Kidney (tissue), 14 donors: ENCODE measurements around the gene SDF4. TPM values are rescaled to one million over a fixed set of nuclear protein-coding genes. Genes with fewer than 3 reads are reported as not detected.
A peak's percentile ranks its signal among the peaks of the same experiment; 100 is the strongest.

Experiments
- DNase-seq, 5 donors: peaks; one replicate each; pipeline ENCODE4 v3.0.0-alpha.2; 2013 to 2020
- FAIRE-seq: peaks from 2 replicates; lab custom pipeline; 2012; peaks lifted over from hg19 to GRCh38; lab: Jason Lieb, UNC
- H3K27ac ChIP-seq, 2 donors: one replicate each; pipeline ENCODE4 v1.7.0; 2013; ENCODE audit warnings: low read depth in 2 of 2, low read length in 2 of 2, inconsistent platforms in 1 of 2
- H3K27me3 ChIP-seq: one replicate; pipeline ENCODE4 v1.7.1; 2013; ENCODE audit warnings: low read length, inconsistent platforms; ENCODE audit not compliant: control insufficient read depth, insufficient read depth
- H3K36me3 ChIP-seq, 3 donors: one replicate each; pipeline versions ENCODE4 v1.7.0 to v1.7.1; 2013; ENCODE audit warnings: low read length in 3 of 3, control low read depth in 1 of 3, inconsistent platforms in 1 of 3; ENCODE audit not compliant: insufficient read depth in 3 of 3, control insufficient read depth in 2 of 3
- H3K4me1 ChIP-seq, 3 donors: one replicate each; pipeline versions ENCODE4 v1.7.0 to v1.7.1; 2013; ENCODE audit warnings: low read length in 3 of 3, inconsistent platforms in 1 of 3, low read depth in 1 of 3; ENCODE audit not compliant: control insufficient read depth in 2 of 3, insufficient read depth in 2 of 3
- H3K4me3 ChIP-seq, 3 donors: one replicate each; pipeline versions ENCODE4 v1.7.0 to v1.8.1; 2013; ENCODE audit warnings: low read length in 3 of 3, control low read depth in 1 of 3, inconsistent platforms in 1 of 3
- H3K9ac ChIP-seq, 3 donors: one replicate each; pipeline versions ENCODE4 v1.7.0 to v1.7.1; 2013; ENCODE audit warnings: low read length in 3 of 3, control low read depth in 1 of 3, inconsistent platforms in 1 of 3
- H3K9me3 ChIP-seq, 3 donors: one replicate each; pipeline versions ENCODE4 v1.7.0 to v1.7.1; 2013; ENCODE audit warnings: low read length in 3 of 3, control low read depth in 1 of 3, inconsistent platforms in 1 of 3; ENCODE audit not compliant: control insufficient read depth in 2 of 3, insufficient read depth in 1 of 3
- intact Hi-C: fragments of 100-400 bp; cut with DNase I; formaldehyde crosslinking; loops from one replicate; pipeline ENCODE4 v1.11.1; 2022
- polyA plus RNA-seq: library from polyadenylated mRNA; stranded (reverse); fragments of 350-450 nt; fragmentation: Illumina TruSeq; extraction: RNeasy Lipid Tissue Mini Kit (QIAGEN cat#74804); gene quantifications from one replicate; pipeline ENCODE4 v1.2.3, GENCODE V29; 2014; ENCODE audit warnings: low read depth, low replicate concordance; ENCODE audit not compliant: insufficient read depth
- total RNA-seq: library from RNA; stranded (reverse); fragmentation: NEBNext Ultra II Directional; extraction: Animal tissue kit (Norgen Biotek cat#: 25700); gene quantifications from one replicate; pipeline ENCODE4 v1.2.1, GENCODE V29; 2021
- TF ChIP-seq, protein P1 (sequence below): IDR thresholded peaks from 3 replicates; pipeline ENCODE4 v1.5.1; 2012; ENCODE audit warnings: mild to moderate bottlenecking, moderate library complexity, borderline replicate concordance; ENCODE audit not compliant: insufficient read depth; ENCODE audit errors: extremely low read depth
- donor health status: control.
- donor health status: control.
- donor health status: control.
- donor health status: control.
- donor health status: control.
- donor health status: DM: yes; HTN: yes; CAD: no.
- donor health status: Normal renal cell carcinoma (clear cell type).

Gene SDF4
- total and polyA plus RNA-seq, 2 donors from 2014 or later = 143 to 160 TPM

DNA sequence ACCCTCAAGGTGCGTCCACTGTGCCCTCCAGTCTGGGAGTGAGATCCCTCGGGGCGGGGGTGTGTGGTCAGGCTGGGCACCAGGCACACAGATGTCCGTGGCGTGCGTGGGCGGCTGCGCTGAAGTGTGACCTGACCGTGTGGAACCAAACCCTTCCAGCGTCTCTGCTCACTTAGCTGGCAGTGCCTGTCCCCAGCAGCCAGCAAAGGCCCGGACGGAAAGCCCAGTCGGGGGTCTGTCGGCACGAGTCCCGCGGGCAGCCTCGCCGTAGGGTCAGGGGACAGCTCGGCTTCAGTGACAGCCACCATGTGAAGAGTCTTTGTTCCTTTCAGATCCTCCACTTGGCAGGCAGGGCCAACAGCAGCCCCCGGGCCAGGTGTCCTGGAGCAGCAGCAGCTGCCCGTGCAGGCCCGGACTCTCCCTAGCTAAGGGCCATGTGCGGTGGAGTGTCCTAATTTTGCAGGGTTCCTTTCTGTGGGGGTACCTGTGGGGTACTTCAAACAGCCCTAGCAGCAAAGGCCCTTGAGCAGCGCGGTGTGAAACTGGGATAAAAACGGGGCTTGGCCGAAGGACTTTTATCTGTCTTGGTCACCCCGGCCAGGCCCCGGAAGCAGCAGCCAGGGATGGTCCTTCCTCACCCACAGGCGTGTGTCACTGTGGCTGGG, 46.6 kb downstream of the SDF4 start:
- Histone ChIP-seq H3K27ac (no peak overlapping the region), H3K27me3 (no peaks in the 10 kb centered on the region), H3K4me3 (no peak overlapping the region), H3K36me3 (no peaks in the 10 kb centered on the region), H3K9ac (no peak overlapping the region), H3K4me1 (no peaks in the 10 kb centered on the region), H3K9me3 (no peaks in the 10 kb centered on the region)
- intact Hi-C loops = no loop called here
- peak in 3 of 5 donors; percentile 40 to 73 (median 61) for DNase-seq
- TF ChIP-seq, protein P1, sequence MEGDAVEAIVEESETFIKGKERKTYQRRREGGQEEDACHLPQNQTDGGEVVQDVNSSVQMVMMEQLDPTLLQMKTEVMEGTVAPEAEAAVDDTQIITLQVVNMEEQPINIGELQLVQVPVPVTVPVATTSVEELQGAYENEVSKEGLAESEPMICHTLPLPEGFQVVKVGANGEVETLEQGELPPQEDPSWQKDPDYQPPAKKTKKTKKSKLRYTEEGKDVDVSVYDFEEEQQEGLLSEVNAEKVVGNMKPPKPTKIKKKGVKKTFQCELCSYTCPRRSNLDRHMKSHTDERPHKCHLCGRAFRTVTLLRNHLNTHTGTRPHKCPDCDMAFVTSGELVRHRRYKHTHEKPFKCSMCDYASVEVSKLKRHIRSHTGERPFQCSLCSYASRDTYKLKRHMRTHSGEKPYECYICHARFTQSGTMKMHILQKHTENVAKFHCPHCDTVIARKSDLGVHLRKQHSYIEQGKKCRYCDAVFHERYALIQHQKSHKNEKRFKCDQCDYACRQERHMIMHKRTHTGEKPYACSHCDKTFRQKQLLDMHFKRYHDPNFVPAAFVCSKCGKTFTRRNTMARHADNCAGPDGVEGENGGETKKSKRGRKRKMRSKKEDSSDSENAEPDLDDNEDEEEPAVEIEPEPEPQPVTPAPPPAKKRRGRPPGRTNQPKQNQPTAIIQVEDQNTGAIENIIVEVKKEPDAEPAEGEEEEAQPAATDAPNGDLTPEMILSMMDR = no peak
- no peak for FAIRE-seq

DNA sequence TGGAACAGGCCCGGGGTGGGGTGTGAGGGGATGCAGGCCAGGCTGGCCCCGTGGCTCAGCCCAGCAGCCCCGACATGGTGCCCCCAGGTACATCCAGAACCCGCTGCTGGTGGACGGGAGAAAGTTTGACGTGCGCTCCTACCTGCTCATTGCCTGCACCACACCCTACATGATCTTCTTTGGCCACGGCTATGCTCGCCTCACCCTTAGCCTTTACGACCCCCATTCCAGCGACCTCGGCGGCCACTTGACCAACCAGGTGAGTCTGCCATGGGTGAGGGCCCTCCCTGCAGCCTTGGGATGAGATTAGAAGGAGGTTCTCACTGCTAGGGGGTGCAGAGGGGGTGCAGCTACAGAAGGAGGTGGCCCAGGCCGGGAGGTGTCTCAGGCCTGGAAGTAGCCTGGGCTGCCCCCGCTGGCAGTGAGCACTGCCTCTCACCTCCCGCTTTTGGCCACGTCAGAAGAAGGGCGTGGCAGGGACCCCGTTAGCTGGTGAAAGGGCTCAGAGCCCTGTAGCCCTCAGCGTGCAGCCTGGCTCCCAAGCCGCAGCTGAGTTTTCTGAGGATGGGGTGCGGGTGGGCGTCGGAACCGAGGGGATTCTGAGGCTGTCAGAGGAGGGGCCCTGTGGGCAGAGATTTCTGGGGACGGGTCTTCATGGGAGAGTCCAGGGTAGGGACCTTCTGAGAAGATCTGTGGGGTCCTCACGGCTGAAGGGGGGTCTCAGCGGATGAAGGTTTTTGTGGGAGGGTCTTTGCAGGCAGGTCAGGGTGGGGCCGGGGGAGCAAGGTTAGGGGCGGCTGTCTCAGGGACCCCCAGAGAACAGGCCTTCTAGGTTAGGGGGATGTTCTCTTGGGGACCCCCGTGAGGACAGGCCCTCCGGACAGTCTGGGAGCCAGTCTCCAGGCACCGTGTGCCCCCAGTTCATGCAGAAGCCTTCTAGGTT, 47.7 kb downstream of the SDF4 start:
- Histone ChIP-seq H3K4me1 (no peaks in the 10 kb centered on the region), H3K36me3 (no peaks in the 10 kb centered on the region), H3K27ac (no peak overlapping the region), H3K9ac (no peak overlapping the region), H3K9me3 (no peaks in the 10 kb centered on the region), H3K27me3 (no peaks in the 10 kb centered on the region), H3K4me3 (no peak overlapping the region)
- FAIRE-seq (no peak), DNase-seq (peak in 2 of 5 donors; percentile 40 to 61)
- TF ChIP-seq, protein P1 = no peak
- intact Hi-C loops = no loop called here

GRCh38 chr1:1183221-1183747, 48.5 kb downstream of the SDF4 start:
- Histone ChIP-seq H3K27me3 (no peaks in the 10 kb centered on the region), H3K4me1 (no peaks in the 10 kb centered on the region), H3K4me3 (no peak overlapping the region), H3K9me3 (no peaks in the 10 kb centered on the region), H3K36me3 (no peaks in the 10 kb centered on the region), H3K27ac (no peak overlapping the region), H3K9ac (no peak overlapping the region)
- intact Hi-C loops = no loop called here
- TF ChIP-seq, protein P1 = no peak
- no peak for FAIRE-seq
- peak in 2 of 5 donors; percentile 42 to 68 for DNase-seq
